ENCODE results near the gene ROMO1.
"Not testable (repeated sequence)": the region's sequence is repeated elsewhere in the genome, so short reads cannot be mapped to it uniquely, and the experiment has no call there.

The ROMO1 gene

DNA sequence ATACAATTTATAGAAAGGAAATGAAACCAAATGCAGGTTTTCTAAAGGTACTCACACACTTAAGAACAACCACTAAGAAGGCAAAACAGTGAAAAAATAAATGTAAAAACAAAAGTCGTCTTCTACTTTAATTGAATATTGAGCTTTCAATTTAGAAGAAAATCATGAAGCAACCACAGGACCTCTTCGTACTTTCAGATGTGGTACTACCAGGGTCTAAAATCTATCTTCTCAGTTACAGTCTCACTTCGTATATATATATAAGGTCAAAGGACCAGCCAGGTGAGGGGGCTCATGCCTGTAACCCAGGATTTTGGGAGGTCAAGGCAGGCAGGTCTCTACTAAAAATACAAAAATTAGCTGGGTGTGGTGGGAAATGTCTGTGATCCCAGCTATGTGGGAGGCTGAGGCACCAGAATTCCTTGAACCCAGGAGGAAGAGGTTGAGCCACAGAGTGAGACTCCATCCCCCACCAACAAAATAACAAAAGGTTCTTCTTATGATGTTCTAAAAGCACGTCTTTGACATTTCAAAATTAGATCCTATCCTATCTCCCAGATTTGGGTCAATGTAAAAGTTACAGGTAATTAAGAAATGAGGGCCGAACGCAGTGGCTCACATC lies 12.5 kb downstream of the ROMO1 start:
- no peak for DNase-seq

DNA sequence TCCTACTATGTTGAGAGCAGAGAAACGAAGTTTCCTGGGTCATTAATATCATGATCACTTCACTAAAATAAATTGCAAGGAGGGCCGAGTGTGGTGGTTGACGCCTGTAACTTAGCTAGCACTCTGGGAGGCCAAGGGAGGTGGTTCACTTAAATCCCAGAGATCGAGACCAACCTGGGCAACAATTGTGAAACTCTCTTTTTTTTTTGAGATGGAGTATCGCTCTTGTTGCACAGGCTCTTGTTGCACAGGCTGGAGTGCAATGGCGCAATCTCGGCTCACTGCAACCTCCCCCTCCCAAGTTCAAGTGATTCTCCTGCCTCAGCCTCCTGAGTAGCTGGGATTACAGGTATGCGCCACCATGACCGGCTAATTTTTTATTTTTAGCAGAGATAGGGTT lies 13.9 kb downstream of the ROMO1 start:
- not testable (repeated sequence) for DNase-seq

DNA sequence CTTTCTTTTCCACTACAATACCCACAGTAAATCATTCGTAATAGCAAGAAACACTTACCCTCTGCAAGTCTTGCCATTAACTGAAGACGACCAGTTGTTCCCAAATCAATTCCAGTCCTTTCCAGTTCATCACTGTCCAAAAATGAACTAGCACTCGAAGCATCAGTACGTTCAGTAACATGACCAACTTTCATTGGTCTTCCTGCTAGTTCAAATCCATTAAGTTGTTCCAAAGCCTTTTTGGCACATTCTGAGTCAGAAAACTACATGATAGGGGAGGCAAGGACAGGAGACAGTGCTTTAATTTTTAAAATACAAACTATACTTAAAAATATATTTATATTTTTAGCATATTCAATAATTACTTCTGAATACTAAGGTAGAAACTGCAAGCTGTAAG lies 14.9 kb downstream of the ROMO1 start:
- DNase-seq, result no peak

DNA sequence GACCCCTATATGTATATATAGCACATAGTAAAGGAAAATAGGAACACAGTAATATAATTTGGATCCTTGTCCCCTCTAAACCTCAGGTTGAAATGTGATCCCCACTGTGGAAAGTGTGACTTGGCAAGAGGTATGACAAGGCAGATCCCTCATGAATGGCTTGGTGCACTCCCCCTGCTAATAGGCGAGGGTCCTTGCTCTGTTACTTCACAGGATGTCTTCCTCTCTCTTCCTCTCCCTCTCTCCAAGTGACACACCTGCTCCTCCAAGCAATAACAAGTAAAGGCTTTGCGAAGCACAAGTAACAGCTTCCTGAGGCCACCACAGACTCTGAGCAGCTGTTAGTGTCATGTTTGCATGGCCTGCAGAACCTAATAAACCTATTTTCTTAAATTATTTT lies 16.4 kb downstream of the ROMO1 start:
- DNase-seq, result no peak

DNA sequence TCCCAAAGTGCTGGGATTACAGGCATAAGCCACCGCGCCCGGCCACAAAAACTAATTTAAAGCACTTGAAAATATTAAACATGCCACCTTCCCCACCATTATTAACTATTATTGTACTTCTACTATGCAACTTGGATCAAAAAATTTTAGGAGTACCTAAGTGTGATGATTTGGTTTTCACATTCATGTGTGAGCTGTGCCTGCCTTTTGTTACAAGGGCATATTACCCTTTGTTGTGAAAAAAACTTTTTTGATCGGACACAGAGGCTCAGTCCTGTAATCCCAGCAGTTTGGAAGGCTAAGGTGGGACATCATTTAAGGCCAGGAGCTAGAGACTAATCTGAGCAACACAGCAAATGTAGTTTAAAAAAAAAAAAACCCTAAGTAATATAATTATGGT lies 17.1 kb downstream of the ROMO1 start:
- DNase-seq, result no peak

DNA sequence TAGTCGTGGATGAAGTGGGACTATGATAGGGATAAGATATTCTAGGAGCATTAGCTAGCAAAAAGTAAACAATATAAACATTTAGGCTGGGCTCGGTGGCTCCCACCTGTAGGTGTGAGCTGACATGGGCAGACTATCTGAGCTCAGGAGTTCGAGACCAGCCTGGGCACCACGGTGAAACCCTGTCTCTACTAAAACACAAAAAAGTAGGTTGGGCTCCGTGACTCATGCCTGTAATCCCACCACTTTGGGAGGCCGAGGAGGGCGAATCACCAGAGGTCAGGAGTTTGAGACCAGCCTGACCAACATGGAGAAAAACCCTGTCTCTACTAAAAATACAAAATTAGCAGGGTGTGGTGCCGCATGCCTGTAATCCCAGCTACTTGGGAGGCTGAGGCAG lies 19.1 kb downstream of the ROMO1 start:
- not testable (repeated sequence) for DNase-seq

DNA sequence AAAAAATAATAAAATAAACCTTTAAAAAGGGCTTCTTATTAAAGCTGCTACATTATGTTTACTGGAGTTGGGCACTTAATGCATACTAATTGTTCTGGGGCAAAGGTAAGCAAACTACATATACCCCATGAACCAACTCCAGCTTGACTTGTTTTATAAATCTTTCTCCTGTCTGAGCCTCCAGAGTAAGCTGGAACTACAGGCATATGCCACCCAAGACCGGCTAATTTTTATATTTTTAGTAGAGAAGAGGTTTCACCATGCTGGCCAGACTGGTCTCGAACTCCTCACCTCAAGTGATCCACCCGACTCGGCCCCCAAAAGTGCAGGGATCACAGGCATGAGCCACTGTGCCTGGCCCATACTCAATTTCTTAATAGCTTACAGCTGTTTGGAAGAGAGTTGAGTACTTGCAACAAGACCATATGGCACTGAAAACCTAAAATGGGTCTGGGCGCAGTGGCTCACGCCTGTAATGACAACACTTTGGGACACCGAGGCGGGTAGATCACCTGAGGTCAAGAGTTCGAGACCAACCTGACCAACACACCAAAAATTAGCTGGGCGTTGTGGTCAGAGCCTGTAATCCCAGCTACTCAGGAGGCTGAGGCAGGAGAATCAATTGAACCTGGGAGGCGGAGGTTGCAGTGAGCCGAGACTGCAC lies 19.9 kb downstream of the ROMO1 start:
- no peak for DNase-seq

DNA sequence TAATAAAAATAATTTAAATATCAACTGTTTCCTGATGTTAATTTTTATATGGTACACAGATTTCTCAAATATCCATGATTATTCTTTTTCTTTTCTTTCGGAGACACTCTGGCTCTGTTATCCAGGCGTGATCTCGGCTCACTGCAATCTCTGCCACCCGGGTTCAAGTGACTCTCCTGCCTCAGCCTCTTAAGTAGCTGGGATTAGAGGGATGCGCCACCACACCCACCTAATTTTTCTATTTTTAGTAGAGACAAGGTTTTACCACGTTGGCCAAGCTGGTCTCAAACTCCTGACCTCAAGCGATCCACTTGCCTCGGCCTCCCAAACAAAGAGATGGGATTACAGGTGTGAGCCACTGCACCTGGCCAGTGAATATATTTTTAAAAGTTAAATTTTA lies 20.5 kb downstream of the ROMO1 start:
- DNase-seq, result no peak

DNA sequence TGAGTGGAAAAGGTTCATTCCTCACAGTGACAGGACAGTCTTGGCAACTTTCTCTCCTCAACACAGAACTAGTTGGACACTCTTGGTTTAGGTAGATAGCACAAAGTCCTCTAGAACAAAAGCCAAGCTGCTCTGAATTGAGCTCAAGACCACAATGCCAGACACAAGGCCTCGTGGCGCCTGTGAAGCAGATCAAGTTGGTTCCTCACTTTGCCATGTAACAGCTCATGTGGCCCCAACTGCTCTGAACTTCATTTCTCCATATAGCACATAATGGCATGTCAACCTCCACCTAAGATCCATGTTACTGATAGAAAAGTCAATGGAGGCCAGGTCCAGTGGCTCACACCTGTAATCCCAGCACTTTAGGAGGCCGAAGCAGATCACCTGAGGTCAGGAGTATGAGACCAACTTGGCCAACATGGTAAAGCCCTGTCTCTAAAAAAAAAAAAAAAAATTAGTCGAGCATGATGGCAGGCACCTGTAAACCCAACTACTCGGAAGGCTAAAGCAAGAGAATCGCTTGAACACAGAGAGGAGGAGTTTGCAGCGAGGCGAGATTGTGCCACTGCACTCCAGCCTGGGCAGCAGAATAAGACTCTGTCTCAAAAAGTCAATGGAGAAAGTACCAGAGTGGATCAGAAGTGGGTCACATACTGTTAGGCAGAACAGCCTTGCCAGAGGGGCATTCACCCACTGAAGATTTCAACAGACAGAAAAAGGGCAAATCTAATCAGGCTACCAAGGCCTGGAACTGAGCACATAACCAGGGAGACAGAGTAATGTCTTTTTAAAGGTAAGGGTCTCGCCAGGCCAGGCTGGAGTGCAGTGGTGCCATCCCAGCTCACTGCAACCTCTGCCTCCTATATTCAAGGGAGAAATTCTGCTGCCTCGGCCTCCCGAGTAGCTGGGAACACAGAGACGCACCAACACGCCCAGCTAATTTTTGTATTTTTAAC lies 21.2 kb downstream of the ROMO1 start:
- DNase-seq, result no peak

DNA sequence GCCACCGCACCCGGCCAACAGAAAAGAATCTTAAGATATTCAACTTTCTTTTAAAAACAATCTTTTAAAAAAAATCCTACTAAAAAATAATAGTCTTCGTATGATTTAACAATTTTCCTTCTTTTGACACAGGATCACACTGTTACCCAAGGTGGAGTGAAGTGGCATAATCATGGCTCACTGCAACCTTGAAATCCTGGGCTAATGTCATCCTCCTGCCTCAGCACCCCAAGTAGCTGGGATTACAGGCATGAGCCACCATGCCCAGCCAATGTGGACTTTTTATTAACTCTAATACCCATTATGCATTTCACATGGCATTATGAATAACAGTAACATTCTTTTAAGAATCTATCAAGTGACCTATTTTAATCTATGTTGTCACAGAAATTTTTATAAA lies 22.0 kb downstream of the ROMO1 start:
- no peak for DNase-seq

DNA sequence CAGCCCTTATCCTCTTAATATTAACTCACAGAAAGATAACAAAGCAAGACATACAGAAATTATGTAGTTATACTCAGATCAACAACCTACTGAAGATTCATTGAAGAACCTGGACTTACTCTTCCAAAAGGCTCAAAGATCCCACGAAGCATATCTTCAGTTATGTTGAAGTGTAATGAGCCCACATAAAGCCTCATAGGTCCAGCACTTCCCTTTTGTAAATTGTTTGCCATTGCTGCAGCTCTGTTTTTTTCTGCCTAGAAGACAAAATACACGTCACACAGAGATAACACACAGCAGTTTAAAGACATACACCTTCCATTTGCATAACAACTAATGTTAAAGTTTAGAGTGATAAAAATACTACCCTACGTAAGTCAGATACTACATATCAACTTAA lies 22.4 kb downstream of the ROMO1 start:
- DNase-seq, result no peak

DNA sequence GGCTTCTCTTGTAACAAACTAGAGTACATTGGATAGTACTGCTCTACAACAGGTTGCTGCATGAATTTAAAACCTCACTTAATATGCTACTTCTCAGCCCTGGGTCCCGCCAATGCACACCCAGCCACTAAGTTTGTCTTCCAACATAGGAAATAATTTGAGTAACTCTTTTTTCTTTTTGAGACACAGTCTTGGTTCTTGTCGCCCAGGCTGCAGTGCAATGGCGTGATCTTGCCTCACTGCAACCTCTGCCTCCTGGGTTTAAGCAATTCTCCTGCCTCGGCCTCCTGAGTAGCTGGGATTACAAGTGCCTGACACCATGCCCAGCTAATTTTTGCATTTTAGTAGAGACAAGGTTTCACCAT lies 24.1 kb downstream of the ROMO1 start:
- DNase-seq, result not testable (repeated sequence)

DNA sequence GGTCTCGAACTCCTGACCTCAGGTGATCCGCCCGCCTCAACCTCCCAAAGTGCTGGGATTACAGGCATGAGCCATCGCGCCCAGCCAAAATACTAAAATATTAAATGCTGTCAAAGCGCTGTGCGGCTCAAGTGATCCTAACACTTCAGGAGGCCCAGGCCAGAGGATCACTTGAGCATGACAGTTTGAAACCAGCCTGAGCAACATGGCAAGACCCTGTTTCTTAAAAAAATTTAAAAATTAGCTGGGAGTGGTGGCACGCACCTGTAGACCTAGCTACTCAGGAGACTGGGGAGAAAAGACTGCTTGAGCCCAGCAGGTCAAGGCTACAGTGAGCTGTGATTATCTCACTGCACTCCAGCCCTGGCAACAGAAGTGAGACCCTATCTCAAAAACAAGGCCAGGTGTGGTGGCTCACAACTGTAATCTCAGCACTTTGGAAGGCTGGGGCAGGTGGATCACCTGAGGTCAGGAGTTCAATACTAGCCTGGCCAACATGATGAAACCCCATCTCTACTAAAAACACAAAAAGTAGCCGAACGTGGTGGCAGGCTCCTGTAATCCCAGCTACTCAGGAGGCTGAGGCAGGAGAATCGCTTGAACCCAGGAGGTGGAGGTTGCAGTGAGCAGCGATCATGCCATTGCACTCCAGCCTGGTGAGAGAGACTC lies 24.6 kb downstream of the ROMO1 start:
- DNase-seq, result not testable (repeated sequence)

DNA sequence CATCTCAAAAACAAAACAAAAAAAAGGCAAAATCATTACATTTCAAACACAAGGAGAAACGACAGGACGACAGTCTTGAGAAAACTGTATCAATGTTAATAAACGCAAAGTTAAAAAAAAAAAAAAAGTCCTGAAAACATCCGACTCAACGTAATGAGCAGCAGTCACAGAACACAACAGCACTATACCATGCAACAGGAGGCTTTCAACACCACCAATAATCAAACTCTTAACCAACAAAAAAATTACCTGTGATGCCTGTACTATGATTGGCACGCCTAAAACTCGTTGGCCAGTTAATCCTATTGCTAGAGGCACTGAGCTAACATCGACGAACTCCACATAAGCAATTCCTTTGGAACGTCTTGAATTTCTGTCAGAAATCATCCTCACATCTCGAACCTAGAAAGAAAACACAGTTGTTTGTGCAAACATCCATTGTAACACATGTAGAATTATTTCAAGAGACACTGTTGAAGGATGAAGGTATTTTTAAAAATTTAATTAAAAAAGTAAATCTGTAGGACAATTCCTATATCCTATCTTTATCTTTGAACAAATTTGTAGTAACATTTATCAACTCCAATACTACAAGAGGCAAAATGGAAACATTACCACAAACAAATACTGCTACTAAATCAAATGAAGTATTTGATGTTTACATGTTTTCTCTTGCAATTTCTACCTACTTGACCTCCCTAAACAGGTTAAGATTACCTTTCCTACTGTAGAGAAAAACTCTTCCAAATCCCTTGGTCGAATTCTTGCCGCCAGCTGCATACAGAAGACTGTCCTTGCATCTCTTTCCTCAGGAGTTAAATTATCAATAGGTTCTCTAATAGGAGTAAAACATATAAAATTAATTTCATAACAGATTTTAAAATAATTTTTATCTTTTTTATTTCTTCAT lies 25.4 kb downstream of the ROMO1 start:
- DNase-seq, result no peak

DNA sequence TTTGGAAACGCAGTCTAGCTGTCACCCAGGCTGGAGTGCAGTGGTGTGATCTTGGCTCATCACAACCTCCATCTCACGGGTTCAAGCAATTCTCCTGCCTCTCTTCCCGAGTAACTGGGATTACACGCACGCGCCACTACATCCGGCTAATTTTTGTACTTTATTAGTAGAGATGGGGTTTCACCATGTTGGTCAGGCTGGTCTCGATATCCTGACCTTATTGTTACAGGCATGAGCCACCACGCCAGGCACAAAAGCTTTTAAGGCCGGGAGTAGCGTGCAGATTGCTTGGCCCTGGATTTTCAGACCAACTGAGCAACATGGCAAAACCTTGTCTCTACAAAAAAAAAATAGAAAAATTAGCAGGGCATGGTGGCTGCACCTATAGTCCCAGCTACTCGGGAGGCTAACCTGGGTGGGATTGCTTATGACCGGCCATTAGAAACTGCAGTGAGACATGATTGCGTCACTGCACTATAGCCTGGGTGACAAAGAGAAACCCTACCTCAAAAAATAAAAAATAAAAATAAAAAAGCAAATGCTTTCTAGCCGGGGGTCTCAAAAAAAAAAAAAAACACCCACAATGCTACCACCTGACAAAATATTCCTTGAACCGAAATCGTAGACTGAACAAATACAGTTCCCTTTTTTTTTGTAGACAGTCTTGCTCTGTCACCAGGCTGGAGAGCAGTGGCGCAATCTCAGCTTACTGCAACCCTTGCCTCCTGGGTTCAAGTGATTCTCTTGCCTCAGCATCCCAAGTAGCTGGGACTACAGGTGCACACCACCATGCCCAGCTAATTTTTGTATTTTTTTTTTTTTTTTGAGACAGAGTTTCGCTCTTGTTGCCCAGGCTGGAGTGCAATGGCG lies 27.9 kb downstream of the ROMO1 start:
- no peak for DNase-seq

DNA sequence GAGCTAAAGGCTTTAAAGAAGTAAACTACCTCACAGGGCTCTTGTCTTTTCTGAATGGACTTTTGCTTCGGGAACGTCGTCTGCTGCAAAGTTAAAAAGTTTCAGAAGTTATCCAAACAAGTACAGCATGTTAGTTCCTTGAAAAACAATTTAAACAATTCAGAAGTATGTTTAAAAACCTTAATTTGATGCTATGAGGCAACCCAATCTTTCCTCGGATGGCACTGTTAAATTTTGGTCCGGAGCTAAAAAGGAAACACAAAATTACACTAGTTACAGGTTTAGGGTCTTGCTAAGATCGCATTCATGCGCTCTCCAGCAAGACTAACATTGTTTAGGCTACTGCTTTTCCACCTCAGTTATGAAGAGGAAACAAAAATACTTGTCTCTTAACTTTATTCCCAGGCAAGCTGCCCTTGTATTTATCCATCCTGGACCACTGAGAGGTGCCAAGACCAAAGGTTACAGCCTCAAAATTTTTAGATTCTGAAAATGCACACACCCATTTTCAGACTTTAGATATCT lies 30.1 kb downstream of the ROMO1 start:
- DNase-seq, result no peak

DNA sequence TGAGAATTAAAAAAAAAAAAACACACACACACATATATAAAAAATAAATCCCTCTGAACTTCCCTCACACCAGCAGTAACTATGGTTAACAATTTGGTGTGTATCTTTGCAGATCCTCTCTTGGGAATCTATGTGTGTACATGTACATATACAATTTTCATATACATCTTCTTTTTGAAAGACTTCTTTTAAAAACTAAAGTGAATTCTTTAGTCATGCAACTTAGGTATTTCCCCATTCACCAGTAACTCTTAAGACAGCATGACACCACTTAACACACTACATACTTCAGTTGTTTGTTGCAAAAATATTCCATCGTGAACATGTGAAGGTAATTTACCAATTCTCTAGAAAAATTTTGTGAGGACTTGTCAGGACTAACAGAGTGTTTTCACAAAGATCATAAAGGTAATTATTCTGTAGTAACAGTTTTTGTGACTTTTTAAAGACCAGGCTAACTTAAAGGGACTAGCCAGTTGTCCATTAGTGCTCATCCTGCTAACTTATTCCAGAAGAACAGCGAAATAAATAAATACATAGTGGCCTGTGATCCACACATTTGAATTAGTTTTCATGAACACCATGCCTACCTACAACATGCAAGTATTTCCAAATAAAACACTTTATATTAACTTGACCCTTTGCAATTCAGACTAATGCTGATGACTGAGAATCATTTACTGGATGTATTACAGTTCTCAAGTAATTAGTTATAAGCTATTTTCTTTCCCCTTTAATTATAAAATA lies 30.8 kb downstream of the ROMO1 start:
- DNase-seq, result no peak

DNA sequence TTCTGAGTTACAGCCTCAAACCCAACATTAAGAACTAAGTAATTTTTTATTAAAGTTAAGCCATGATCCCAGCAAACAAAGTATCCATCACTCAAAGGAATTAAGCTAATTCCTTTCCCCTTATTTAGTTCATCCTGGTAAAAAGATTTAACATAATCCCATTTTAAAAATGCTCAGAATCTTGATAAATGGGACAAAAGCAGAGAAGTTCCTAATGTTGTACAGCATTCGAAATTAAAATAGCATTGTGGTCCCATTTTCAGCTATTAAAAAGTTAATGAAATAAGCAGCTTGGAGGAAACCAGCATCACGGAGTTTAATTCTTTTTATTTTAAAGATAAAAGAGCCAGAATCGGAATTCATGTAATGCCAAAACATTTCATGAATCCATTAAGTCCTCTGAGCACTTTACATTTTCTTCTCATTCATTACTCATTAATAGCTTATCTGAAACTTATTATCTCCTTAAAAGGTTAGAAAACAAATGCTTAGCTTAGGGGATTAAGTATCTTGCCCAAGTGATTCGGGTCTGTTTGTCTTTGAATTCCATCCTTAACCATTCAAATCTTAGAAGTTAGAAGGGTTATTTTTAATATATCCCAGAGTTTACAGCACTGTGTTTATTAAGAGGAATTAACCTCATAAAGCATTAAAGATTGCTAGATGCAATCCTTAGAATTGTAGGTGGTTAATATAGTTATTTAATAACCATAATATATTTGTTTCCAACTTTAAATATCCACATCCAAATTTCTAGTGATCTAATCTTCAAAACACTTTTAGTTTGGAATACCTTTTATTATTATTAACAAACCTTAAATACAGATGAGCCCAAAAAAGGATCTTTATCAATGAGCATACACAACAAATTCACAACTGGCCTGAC lies 31.6 kb downstream of the ROMO1 start:
- no peak for DNase-seq

DNA sequence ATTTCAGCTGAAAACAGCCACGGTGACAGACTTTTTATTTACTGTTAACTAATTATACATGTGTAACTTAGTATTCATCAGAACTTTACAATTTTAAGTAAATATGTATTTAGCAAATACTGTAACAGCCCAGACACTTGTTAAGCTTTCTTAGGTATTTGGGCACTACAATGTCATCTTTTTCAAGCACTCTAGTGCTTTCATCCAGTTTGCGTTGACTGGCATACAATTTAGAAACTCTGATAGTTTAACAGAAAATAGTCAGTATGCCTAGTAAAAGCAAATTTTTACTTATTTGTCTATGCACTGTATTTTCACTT lies 32.2 kb downstream of the ROMO1 start:
- DNase-seq, result no peak
